Immature natural killer cell (primary cell): ENCODE results near the gene RREB1. TPM values are rescaled to one million over a fixed set of nuclear protein-coding genes. Genes with fewer than 3 reads are reported as not detected.

Experiments used
- DNase-seq, 3 donors: peaks; one replicate each; pipeline ENCODE4 v3.0.0; 2022; ENCODE audit warnings: mixed read lengths in 1 of 3
- H3K27ac Mint-ChIP-seq, 6 donors: one replicate each; pipeline ENCODE4 v1.8.0; 2020; ENCODE audit warnings: mixed read lengths in 6 of 6, mild to moderate bottlenecking in 5 of 6, inconsistent platforms in 4 of 6, moderate library complexity in 3 of 6
- H3K27me3 Mint-ChIP-seq, 3 donors: one replicate each; pipeline ENCODE4 v1.8.0; 2020 to 2021; ENCODE audit warnings: low read depth in 3 of 3, mild to moderate bottlenecking in 3 of 3, mixed read lengths in 3 of 3, moderate library complexity in 3 of 3, inconsistent platforms in 1 of 3
- H3K36me3 Mint-ChIP-seq, 3 donors: one replicate each; pipeline ENCODE4 v1.8.0; 2020; ENCODE audit warnings: mixed read lengths in 3 of 3, inconsistent platforms in 2 of 3, mild to moderate bottlenecking in 2 of 3
- H3K4me1 Mint-ChIP-seq, 2 donors: one replicate each; pipeline ENCODE4 v1.8.0; 2020; ENCODE audit warnings: inconsistent platforms in 2 of 2, mild to moderate bottlenecking in 2 of 2, mixed read lengths in 2 of 2, moderate library complexity in 1 of 2
- H3K4me3 Mint-ChIP-seq, 5 donors: one replicate each; pipeline ENCODE4 v1.8.0; 2020; ENCODE audit warnings: mild to moderate bottlenecking in 5 of 5, mixed read lengths in 5 of 5, inconsistent platforms in 3 of 5, moderate library complexity in 3 of 5
- H3K9me3 Mint-ChIP-seq, 6 donors: one replicate each; pipeline ENCODE4 v1.8.0; 2020; ENCODE audit warnings: mild to moderate bottlenecking in 6 of 6, mixed read lengths in 6 of 6, inconsistent platforms in 4 of 6, moderate library complexity in 3 of 6
- polyA plus RNA-seq, 3 donors: library from polyadenylated mRNA; unstranded; fragments of 300-500 nt; fragmentation: Illumina TruSeq; gene quantifications; one replicate each; pipeline ENCODE4 v1.2.3, GENCODE V29; 2021

RREB1 gene
- polyA plus RNA-seq, 3 donors from 2014 or later, result 0.17 to 4.5 (median 3.3) TPM

- Mint-ChIP-seq H3K4me1 (peaks cover 6 to 38% of the 10 kb centered on the region in 2 donors), H3K36me3 (peaks cover 31 to 56% (median 34%) of the 10 kb centered on the region in 3 donors), H3K27me3 (no peaks in the 10 kb centered on the region), H3K4me3 (no peak overlapping the region), H3K9me3 (no peaks in the 10 kb centered on the region), H3K27ac (peak overlapping the region in 1 of 6 donors; percentile 64)
- no peak for DNase-seq
Observed at GRCh38 chr6:7296602-7297001, 188.8 kb downstream of the RREB1 start.

- H3K36me3 Mint-ChIP-seq, result peaks cover 23 to 56% (median 30%) of the 10 kb centered on the region in 3 donors
- H3K4me3 Mint-ChIP-seq, result no peak overlapping the region
- no peak for DNase-seq
- H3K4me1 Mint-ChIP-seq, result peaks cover 8 to 36% of the 10 kb centered on the region in 2 donors
- H3K27ac Mint-ChIP-seq, result no peak overlapping the region
- no peaks in the 10 kb centered on the region for H3K9me3 Mint-ChIP-seq
- H3K27me3 Mint-ChIP-seq, result no peaks in the 10 kb centered on the region
Observed at GRCh38 chr6:7298113-7298512, 190.4 kb downstream of the RREB1 start.

GRCh38 chr6:7300926-7301325, 193.2 kb downstream of the RREB1 start:
- peaks cover 26 to 60% (median 35%) of the 10 kb centered on the region in 3 donors for H3K36me3 Mint-ChIP-seq
- DNase-seq, result no peak
- H3K4me3 Mint-ChIP-seq, result no peak overlapping the region
- peak overlapping the region in 2 of 6 donors; percentile 41 to 51 for H3K27ac Mint-ChIP-seq
- no peaks in the 10 kb centered on the region for H3K9me3 Mint-ChIP-seq
- H3K4me1 Mint-ChIP-seq, result peaks cover 18 to 58% of the 10 kb centered on the region in 2 donors
- H3K27me3 Mint-ChIP-seq, result no peaks in the 10 kb centered on the region

Other genes starting within 250 kb of the RREB1 start
- 100 to 1,000 TPM; 134 to 247 (median 207) TPM for gene SSR1, start 205.2 kb downstream of the RREB1 start, polyA plus RNA-seq